Dendritic cell treated with granulocyte-macrophage colony-stimulating factor and Interleukin-4, amounts not matched to agents 40 ng/mL and 50 ng/mL, for 4 days (primary cell): ENCODE results near the gene CNOT10.
"Not testable (repeated sequence)": the region's sequence is repeated elsewhere in the genome, so short reads cannot be mapped to it uniquely, and the experiment has no call there.

Source experiments
- H3K27ac Mint-ChIP-seq: one replicate; pipeline ENCODE4 v1.8.0; 2022; ENCODE audit warnings: mild to moderate bottlenecking, mixed read lengths
- H3K27me3 Mint-ChIP-seq: one replicate; pipeline ENCODE4 v1.8.0; 2022; ENCODE audit warnings: mild to moderate bottlenecking, mixed read lengths
- H3K36me3 Mint-ChIP-seq: one replicate; pipeline ENCODE4 v1.8.0; 2022; ENCODE audit warnings: low read depth, mixed read lengths
- H3K4me1 Mint-ChIP-seq: one replicate; pipeline ENCODE4 v1.8.0; 2022; ENCODE audit warnings: low read depth, mixed read lengths
- H3K4me3 Mint-ChIP-seq: one replicate; pipeline ENCODE4 v1.8.0; 2022; ENCODE audit warnings: mild to moderate bottlenecking, moderate library complexity, mixed read lengths
- H3K9me3 Mint-ChIP-seq: one replicate; pipeline ENCODE4 v1.8.0; 2022; ENCODE audit warnings: mixed read lengths
- intact Hi-C: fragments of 100-400 bp; cut with micrococcal nuclease; formaldehyde crosslinking; loops from one replicate; pipeline ENCODE4 v1.15.0; 2022

Gene CNOT10

GRCh38 chr3:32705232-32705631 is 20.2 kb downstream of the CNOT10 start:
- intact Hi-C loops: no loop called here
- H3K4me1 Mint-ChIP-seq: peaks cover 29% of the 10 kb centered on the region
- H3K27ac Mint-ChIP-seq: no peak overlapping the region
- H3K4me3 Mint-ChIP-seq: no peak overlapping the region
- no peaks in the 10 kb centered on the region for H3K27me3 Mint-ChIP-seq
- H3K9me3 Mint-ChIP-seq: no peaks in the 10 kb centered on the region
- peaks cover 28% of the 10 kb centered on the region for H3K36me3 Mint-ChIP-seq

- peaks cover 38% of the 10 kb centered on the region for H3K36me3 Mint-ChIP-seq
- no peak overlapping the region for H3K4me3 Mint-ChIP-seq
- no peaks in the 10 kb centered on the region for H3K9me3 Mint-ChIP-seq
- no peaks in the 10 kb centered on the region for H3K27me3 Mint-ChIP-seq
- intact Hi-C loops: no loop called here
- peak overlapping the region; percentile 48 for H3K27ac Mint-ChIP-seq
- peaks cover 25% of the 10 kb centered on the region for H3K4me1 Mint-ChIP-seq
Measured at GRCh38 chr3:32706348-32707025, 21.5 kb downstream of the CNOT10 start.

GRCh38 chr3:32707026-32707370 is 22.0 kb downstream of the CNOT10 start:
- Mint-ChIP-seq H3K27ac (no peak overlapping the region), H3K27me3 (no peaks in the 10 kb centered on the region), H3K4me1 (peaks cover 21% of the 10 kb centered on the region), H3K36me3 (peaks cover 39% of the 10 kb centered on the region), H3K4me3 (no peak overlapping the region), H3K9me3 (no peaks in the 10 kb centered on the region)
- intact Hi-C loops: no loop called here

GRCh38 chr3:32708672-32709283 is 23.8 kb downstream of the CNOT10 start:
- peaks cover 15% of the 10 kb centered on the region for H3K4me1 Mint-ChIP-seq
- H3K9me3 Mint-ChIP-seq: no peaks in the 10 kb centered on the region
- no peak overlapping the region for H3K4me3 Mint-ChIP-seq
- peaks cover 57% of the 10 kb centered on the region for H3K36me3 Mint-ChIP-seq
- H3K27me3 Mint-ChIP-seq: no peaks in the 10 kb centered on the region
- H3K27ac Mint-ChIP-seq: peak overlapping the region; percentile 35
- intact Hi-C loops: no loop called here

- Mint-ChIP-seq H3K27me3 (no peaks in the 10 kb centered on the region), H3K9me3 (no peaks in the 10 kb centered on the region), H3K4me1 (peaks cover 15% of the 10 kb centered on the region), H3K36me3 (peaks cover 62% of the 10 kb centered on the region), H3K4me3 (no peak overlapping the region), H3K27ac (peak overlapping the region; percentile 35)
- intact Hi-C loops: no loop called here
Measured at GRCh38 chr3:32709346-32709745, 24.4 kb downstream of the CNOT10 start.

- Mint-ChIP-seq H3K27ac (no peak overlapping the region), H3K4me3 (no peak overlapping the region), H3K27me3 (no peaks in the 10 kb centered on the region), H3K4me1 (no peaks in the 10 kb centered on the region), H3K9me3 (no peaks in the 10 kb centered on the region), H3K36me3 (peaks cover 90% of the 10 kb centered on the region)
- intact Hi-C loops: no loop called here
Measured at GRCh38 chr3:32712506-32713055, 27.6 kb downstream of the CNOT10 start.

- peaks cover 87% of the 10 kb centered on the region for H3K36me3 Mint-ChIP-seq
- no peak overlapping the region for H3K27ac Mint-ChIP-seq
Measured at GRCh38 chr3:32713181-32713580, 28.2 kb downstream of the CNOT10 start.

GRCh38 chr3:32719335-32719734 is 34.3 kb downstream of the CNOT10 start:
- Mint-ChIP-seq H3K27me3 (no peaks in the 10 kb centered on the region), H3K9me3 (no peaks in the 10 kb centered on the region), H3K4me1 (no peaks in the 10 kb centered on the region), H3K27ac (no peak overlapping the region), H3K4me3 (no peak overlapping the region), H3K36me3 (peaks cover 79% of the 10 kb centered on the region)
- intact Hi-C loops: no loop called here

More at GRCh38 chr3:32713181-32713580, 28.2 kb downstream of the CNOT10 start:
- no peak overlapping the region for H3K4me3 Mint-ChIP-seq
- intact Hi-C loops: no loop called here
- no peaks in the 10 kb centered on the region for H3K4me1 Mint-ChIP-seq
- no peaks in the 10 kb centered on the region for H3K9me3 Mint-ChIP-seq
- H3K27me3 Mint-ChIP-seq: no peaks in the 10 kb centered on the region

- no peak overlapping the region for H3K27ac Mint-ChIP-seq
- H3K4me1 Mint-ChIP-seq: no peaks in the 10 kb centered on the region
- H3K4me3 Mint-ChIP-seq: no peak overlapping the region
- H3K36me3 Mint-ChIP-seq: peaks cover 79% of the 10 kb centered on the region
- no peaks in the 10 kb centered on the region for H3K9me3 Mint-ChIP-seq
- intact Hi-C loops: no loop called here
- no peaks in the 10 kb centered on the region for H3K27me3 Mint-ChIP-seq
Measured at GRCh38 chr3:32719931-32720330, 34.9 kb downstream of the CNOT10 start.

- Mint-ChIP-seq H3K9me3 (no peaks in the 10 kb centered on the region), H3K4me1 (no peaks in the 10 kb centered on the region), H3K27ac (no peak overlapping the region), H3K36me3 (peaks cover 76% of the 10 kb centered on the region), H3K4me3 (no peak overlapping the region), H3K27me3 (no peaks in the 10 kb centered on the region)
- intact Hi-C loops: no loop called here
Measured at GRCh38 chr3:32725721-32726120, 40.7 kb downstream of the CNOT10 start.

GRCh38 chr3:32733631-32734229 is 48.7 kb downstream of the CNOT10 start:
- Mint-ChIP-seq H3K27me3 (no peaks in the 10 kb centered on the region), H3K27ac (no peak overlapping the region), H3K9me3 (no peaks in the 10 kb centered on the region), H3K4me3 (no peak overlapping the region), H3K4me1 (no peaks in the 10 kb centered on the region), H3K36me3 (peaks cover 65% of the 10 kb centered on the region)
- intact Hi-C loops: loop anchor here (1.0 to 10.0 kb wide), 2 partner anchors 201 to 331 kb away; no protein-coding TSS in a partner anchor

GRCh38 chr3:32734756-32735155 is 49.8 kb downstream of the CNOT10 start:
- intact Hi-C loops: loop anchor here (10.0 kb wide), 1 partner anchor 330 kb away; no protein-coding TSS in a partner anchor
- Mint-ChIP-seq H3K27ac (no peak overlapping the region), H3K9me3 (no peaks in the 10 kb centered on the region), H3K27me3 (no peaks in the 10 kb centered on the region), H3K36me3 (peaks cover 67% of the 10 kb centered on the region), H3K4me3 (no peak overlapping the region), H3K4me1 (no peaks in the 10 kb centered on the region)

- H3K27me3 Mint-ChIP-seq, H3K27ac Mint-ChIP-seq, H3K9me3 Mint-ChIP-seq, intact Hi-C loops, H3K4me3 Mint-ChIP-seq, H3K4me1 Mint-ChIP-seq: not testable (repeated sequence)
- H3K36me3 Mint-ChIP-seq: peaks cover 71% of the 10 kb centered on the region
Measured at GRCh38 chr3:32743470-32743869, 58.5 kb downstream of the CNOT10 start.

- Mint-ChIP-seq H3K9me3 (no peaks in the 10 kb centered on the region), H3K4me3 (no peak overlapping the region), H3K27me3 (no peaks in the 10 kb centered on the region), H3K27ac (no peak overlapping the region), H3K4me1 (no peaks in the 10 kb centered on the region), H3K36me3 (peaks cover 71% of the 10 kb centered on the region)
- intact Hi-C loops: no loop called here
Measured at GRCh38 chr3:32743934-32744333, 58.9 kb downstream of the CNOT10 start.
